KMS-11 (cell line): Measurements from ENCODE around the gene F3.

Source experiments
- H2AFZ ChIP-seq: fragments of 200-600 bp; sonication (generic); 2 replicates; pipeline ENCODE4 v1.6.1; 2016; ENCODE audit warnings: antibody characterized with exemption, mixed run types, low read depth
- H3K27ac ChIP-seq: fragments of 200-600 bp; sonication (generic); 2 replicates; pipeline ENCODE4 v1.6.1; 2016; ENCODE audit warnings: mild to moderate bottlenecking, mixed run types
- H3K27me3 ChIP-seq: fragments of 200-600 bp; sonication (generic); 2 replicates; pipeline ENCODE4 v1.6.1; 2017; ENCODE audit warnings: mild to moderate bottlenecking, low read depth, mixed run types, moderate library complexity; ENCODE audit not compliant: insufficient read depth
- H3K36me3 ChIP-seq: fragments of 200-600 bp; sonication (generic); 2 replicates; pipeline ENCODE4 v1.6.1; 2017; ENCODE audit warnings: mild to moderate bottlenecking, mixed run types; ENCODE audit not compliant: insufficient read depth
- H3K4me1 ChIP-seq: fragments of 200-600 bp; sonication (generic); 2 replicates; pipeline ENCODE4 v1.6.1; 2016; ENCODE audit warnings: mild to moderate bottlenecking, low read depth, mixed run types; ENCODE audit not compliant: poor library complexity, severe bottlenecking
- H3K4me2 ChIP-seq: fragments of 200-600 bp; sonication (generic); 2 replicates; pipeline ENCODE4 v1.7.0; 2016; ENCODE audit warnings: mild to moderate bottlenecking, mixed run types
- H3K4me3 ChIP-seq: fragments of 200-600 bp; sonication (generic); IDR thresholded peaks from 2 replicates; pipeline ENCODE4 v1.6.1; 2017; ENCODE audit warnings: low read depth, low read length, mixed read lengths; ENCODE audit not compliant: insufficient read depth
- H3K79me2 ChIP-seq: fragments of 200-600 bp; sonication (generic); 2 replicates; pipeline ENCODE4 v1.6.1; 2016; ENCODE audit warnings: low read depth, mixed run types; ENCODE audit not compliant: insufficient read depth
- H3K9ac ChIP-seq: fragments of 200-600 bp; sonication (generic); 2 replicates; pipeline ENCODE4 v1.6.1; 2016; ENCODE audit warnings: mild to moderate bottlenecking, mixed run types
- H4K20me1 ChIP-seq: fragments of 200-600 bp; sonication (generic); 2 replicates; pipeline ENCODE4 v1.6.1; 2016; ENCODE audit warnings: mild to moderate bottlenecking, mixed run types; ENCODE audit not compliant: insufficient read depth
- CTCF ChIP-seq: fragments of 200-600 bp; sonication (generic); conservative IDR thresholded peaks from 2 replicates; pipeline ENCODE4 v1.6.1; 2017; ENCODE audit warnings: low read depth, mild to moderate bottlenecking, antibody characterized with exemption, low read length, moderate library complexity, mixed read lengths

F3 gene

GRCh38 chr1:94559921-94560320, 18.4 kb upstream of the F3 start:
- H3K4me3 ChIP-seq: no peak overlapping the region
- no peaks in the 10 kb centered on the region for H4K20me1 ChIP-seq
- no peak for TF ChIP-seq CTCF
- no peak overlapping the region for H3K9ac ChIP-seq
- H3K27me3 ChIP-seq: no peaks in the 10 kb centered on the region
- no peaks in the 10 kb centered on the region for H3K36me3 ChIP-seq
- H3K27ac ChIP-seq: no peak overlapping the region
- H3K79me2 ChIP-seq: no peaks in the 10 kb centered on the region
- H3K4me2 ChIP-seq: no peak overlapping the region
- H3K4me1 ChIP-seq: no peaks in the 10 kb centered on the region
- H2AFZ ChIP-seq: no peak overlapping the region

DNA sequence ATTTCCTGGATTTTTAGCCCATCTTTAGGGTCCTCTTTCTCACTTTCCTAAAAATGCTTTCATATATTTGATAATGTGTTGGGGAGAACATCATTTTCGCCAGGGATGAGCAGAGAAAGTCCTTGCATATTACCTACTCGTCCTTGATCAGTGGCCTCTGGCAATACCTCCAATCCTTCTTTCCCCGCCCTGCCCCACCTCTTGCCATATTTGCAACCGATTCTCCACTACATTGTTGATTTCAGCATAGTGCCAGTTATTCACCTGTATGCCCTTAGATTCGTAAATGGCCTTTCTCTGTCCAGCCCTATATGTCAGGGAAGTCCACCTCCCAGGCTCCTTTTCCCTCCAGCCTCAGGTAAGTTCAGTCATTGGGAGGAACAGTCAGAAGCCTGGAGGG, 13.5 kb upstream of the F3 start:
- H3K4me3 ChIP-seq: no peak overlapping the region
- no peak overlapping the region for H3K4me2 ChIP-seq
- TF ChIP-seq CTCF: no peak
- H2AFZ ChIP-seq: no peak overlapping the region
- H3K27me3 ChIP-seq: no peaks in the 10 kb centered on the region
- no peak overlapping the region for H3K9ac ChIP-seq
- no peaks in the 10 kb centered on the region for H4K20me1 ChIP-seq
- H3K4me1 ChIP-seq: no peaks in the 10 kb centered on the region
- no peaks in the 10 kb centered on the region for H3K79me2 ChIP-seq
- no peaks in the 10 kb centered on the region for H3K36me3 ChIP-seq
- H3K27ac ChIP-seq: no peak overlapping the region

DNA sequence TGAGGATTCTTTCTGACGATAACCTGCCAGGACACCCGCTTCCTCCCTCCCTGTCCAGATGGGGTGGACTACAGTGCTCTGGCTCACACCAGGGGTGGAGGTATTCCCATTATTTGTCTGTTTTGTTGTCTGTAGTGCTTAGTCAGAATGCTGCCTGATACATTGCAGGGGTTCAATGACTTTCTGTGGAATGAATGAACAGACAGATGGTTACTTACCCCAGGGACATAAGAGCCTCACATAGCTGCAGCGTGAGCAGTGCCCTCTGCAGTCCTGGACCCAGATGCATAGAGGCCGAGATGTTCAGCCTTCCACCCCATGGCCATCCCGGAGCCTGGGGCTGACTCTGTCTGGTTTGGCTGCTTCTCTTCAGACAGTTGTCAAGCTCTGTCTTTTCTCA, 13.0 kb upstream of the F3 start:
- H3K4me3 ChIP-seq: no peak overlapping the region
- no peaks in the 10 kb centered on the region for H3K27me3 ChIP-seq
- no peak overlapping the region for H3K4me2 ChIP-seq
- no peak overlapping the region for H3K9ac ChIP-seq
- no peak overlapping the region for H3K27ac ChIP-seq
- H3K79me2 ChIP-seq: no peaks in the 10 kb centered on the region
- H4K20me1 ChIP-seq: no peaks in the 10 kb centered on the region
- H2AFZ ChIP-seq: no peak overlapping the region
- H3K36me3 ChIP-seq: no peaks in the 10 kb centered on the region
- no peaks in the 10 kb centered on the region for H3K4me1 ChIP-seq
- no peak for TF ChIP-seq CTCF

DNA sequence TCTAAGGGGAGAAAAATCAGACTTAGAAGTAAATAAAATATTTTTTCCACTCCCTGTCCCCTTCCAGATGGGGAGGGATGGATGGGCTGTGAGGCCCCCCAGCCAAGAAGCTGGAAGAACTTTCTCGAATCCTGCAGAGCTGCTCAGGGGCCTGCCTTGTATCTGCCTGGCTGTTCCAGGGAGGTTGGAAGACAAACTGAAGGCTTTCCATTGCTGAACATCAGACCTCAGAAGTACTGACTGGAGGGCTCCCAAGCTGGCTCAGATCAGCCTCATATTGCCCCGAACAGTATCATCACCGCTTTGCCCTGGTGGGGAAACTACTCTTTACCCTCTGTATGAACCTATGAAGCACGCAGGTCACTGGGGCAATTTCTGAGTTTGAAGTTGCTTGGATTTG, 12.4 kb upstream of the F3 start:
- Histone ChIP-seq H3K4me3 (no peak overlapping the region), H3K79me2 (no peaks in the 10 kb centered on the region), H3K36me3 (no peaks in the 10 kb centered on the region), H3K27ac (no peak overlapping the region), H3K9ac (no peak overlapping the region), H3K4me1 (no peaks in the 10 kb centered on the region), H2AFZ (no peak overlapping the region), H4K20me1 (no peaks in the 10 kb centered on the region), H3K4me2 (no peak overlapping the region), H3K27me3 (no peaks in the 10 kb centered on the region)
- TF ChIP-seq CTCF: no peak

- H2AFZ ChIP-seq: no peak overlapping the region
- TF ChIP-seq CTCF: no peak
- H3K79me2 ChIP-seq: no peaks in the 10 kb centered on the region
- H3K4me1 ChIP-seq: no peaks in the 10 kb centered on the region
- no peaks in the 10 kb centered on the region for H3K36me3 ChIP-seq
- H3K4me2 ChIP-seq: no peak overlapping the region
- no peak overlapping the region for H3K4me3 ChIP-seq
- H3K9ac ChIP-seq: no peak overlapping the region
- H4K20me1 ChIP-seq: no peaks in the 10 kb centered on the region
- H3K27ac ChIP-seq: no peak overlapping the region
- no peaks in the 10 kb centered on the region for H3K27me3 ChIP-seq
Observed at GRCh38 chr1:94553323-94553730, 11.8 kb upstream of the F3 start.
